HEK293T (cell line): Measurements from ENCODE around the gene SLAMF8.

ENCODE experiments used
- CTCF ChIA-PET: fragments of 350-600 bp; formaldehyde crosslinking; extraction: SDS; loops from one replicate; lab custom pipeline; 2021; ENCODE audit warnings: antibody characterized with exemption, inconsistent platforms; lab: Yijun Ruan, JAX
- POLR2A ChIA-PET: fragments of 350-600 bp; formaldehyde crosslinking; extraction: SDS; loops from one replicate; lab custom pipeline; 2020; ENCODE audit warnings: antibody characterized with exemption, inconsistent platforms; lab: Yijun Ruan, JAX
- DNase-seq: peaks from one replicate; pipeline ENCODE4 v3.0.0; 2012; ENCODE audit warnings: mixed read lengths; ENCODE audit errors: extremely low spot score
- ARNT ChIP-seq: fragments of 450-650 bp; IDR thresholded peaks from 2 replicates; pipeline ENCODE4 v1.6.1; 2017; ENCODE audit warnings: mild to moderate bottlenecking
- BHLHE40 ChIP-seq: fragments of 450-650 bp; IDR thresholded peaks from 2 replicates; pipeline ENCODE4 v1.6.1; 2016; ENCODE audit warnings: mild to moderate bottlenecking, moderate library complexity, borderline replicate concordance
- CTBP1 ChIP-seq: fragments of 450-650 bp; IDR thresholded peaks from 2 replicates; pipeline ENCODE4 v1.6.1; 2016; ENCODE audit warnings: borderline replicate concordance
- ELF4 ChIP-seq: fragments of 450-650 bp; IDR thresholded peaks from 2 replicates; pipeline ENCODE4 v1.6.1; 2017; ENCODE audit warnings: antibody characterized with exemption
- FOXA1 ChIP-seq: fragments of 450-650 bp; IDR thresholded peaks from 2 replicates; pipeline ENCODE4 v1.6.1; 2016; ENCODE audit warnings: mild to moderate bottlenecking
- FOXK2 ChIP-seq: fragments of 450-650 bp; IDR thresholded peaks from 2 replicates; pipeline ENCODE4 v1.6.1; 2016; ENCODE audit warnings: mild to moderate bottlenecking
- FOXM1 ChIP-seq: fragments of 450-650 bp; IDR thresholded peaks from 2 replicates; pipeline ENCODE4 v1.6.1; 2017; ENCODE audit warnings: mild to moderate bottlenecking, borderline replicate concordance
- HDGF ChIP-seq: fragments of 450-650 bp; IDR thresholded peaks from 2 replicates; pipeline ENCODE4 v1.6.1; 2017; ENCODE audit warnings: antibody characterized with exemption, borderline replicate concordance
- L3MBTL2 ChIP-seq: fragments of 450-650 bp; conservative IDR thresholded peaks from 2 replicates; pipeline ENCODE4 v1.6.1; 2016; ENCODE audit warnings: mild to moderate bottlenecking
- LEF1 ChIP-seq: fragments of 450-650 bp; IDR thresholded peaks from 2 replicates; pipeline ENCODE4 v1.6.1; 2017; ENCODE audit warnings: mild to moderate bottlenecking, borderline replicate concordance
- NFRKB ChIP-seq: fragments of 450-650 bp; IDR thresholded peaks from 2 replicates; pipeline ENCODE4 v1.6.1; 2016; ENCODE audit warnings: mild to moderate bottlenecking, moderate library complexity
- PKNOX1 ChIP-seq: fragments of 450-650 bp; IDR thresholded peaks from 2 replicates; pipeline ENCODE4 v1.6.1; 2016
- SP1 ChIP-seq: fragments of 450-650 bp; IDR thresholded peaks from 2 replicates; pipeline ENCODE4 v1.6.1; 2017
- SUZ12 ChIP-seq: fragments of 450-650 bp; IDR thresholded peaks from 2 replicates; pipeline ENCODE4 v1.6.1; 2016; ENCODE audit warnings: mild to moderate bottlenecking
- TARDBP ChIP-seq: fragments of 450-650 bp; IDR thresholded peaks from 2 replicates; pipeline ENCODE4 v1.6.1; 2016
- ZNF384 ChIP-seq: fragments of 450-650 bp; IDR thresholded peaks from 2 replicates; pipeline ENCODE4 v1.6.1; 2016

The SLAMF8 gene

GRCh38 chr1:159829822-159830465, 3.3 kb downstream of the SLAMF8 start:
- POLR2A ChIA-PET: no interaction called here
- CTCF ChIA-PET: interaction anchor here (0.6 to 1.4 kb wide), 3 partner anchors 31 to 200 kb away, joined by 3 to 4 read pairs (median 3); no protein-coding TSS in a partner anchor
- TF ChIP-seq SUZ12 (no peak), CTBP1 (no peak), LEF1 (no peak), ZNF384 (no peak), ARNT (no peak)
- DNase-seq: no peak

- ChIA-PET CTCF (no interaction called here), POLR2A (no interaction called here)
- no peak for TF ChIP-seq SUZ12
- TF ChIP-seq NFRKB: no peak
- no peak for TF ChIP-seq L3MBTL2
- TF ChIP-seq CTBP1: no peak
- no peak for TF ChIP-seq PKNOX1
- no peak for TF ChIP-seq ARNT
- no peak for TF ChIP-seq ZNF384
- no peak for TF ChIP-seq FOXK2
- TF ChIP-seq FOXA1: no peak
- no peak for TF ChIP-seq HDGF
- TF ChIP-seq TARDBP: no peak
- TF ChIP-seq BHLHE40: no peak
- no peak for TF ChIP-seq LEF1
- TF ChIP-seq ELF4: no peak
- TF ChIP-seq FOXM1: no peak
- TF ChIP-seq SP1: no peak
- DNase-seq: no peak
Observed at GRCh38 chr1:159830722-159831121, 4.0 kb downstream of the SLAMF8 start.

GRCh38 chr1:159831412-159832141, 4.9 kb downstream of the SLAMF8 start:
- ChIA-PET POLR2A (interaction anchor here (0.8 kb wide), 1 partner anchor 273 kb away, joined by 4 read pairs; no protein-coding TSS in a partner anchor), CTCF (no interaction called here)
- TF ChIP-seq ZNF384: no peak
- TF ChIP-seq HDGF: no peak
- TF ChIP-seq BHLHE40: no peak
- TF ChIP-seq FOXM1: no peak
- TF ChIP-seq SP1: no peak
- TF ChIP-seq SUZ12: no peak
- no peak for TF ChIP-seq PKNOX1
- no peak for TF ChIP-seq L3MBTL2
- no peak for TF ChIP-seq ELF4
- TF ChIP-seq ARNT: no peak
- TF ChIP-seq LEF1: no peak
- TF ChIP-seq CTBP1: no peak
- no peak for TF ChIP-seq FOXK2
- TF ChIP-seq NFRKB: no peak
- TF ChIP-seq FOXA1: no peak
- DNase-seq: no peak

- ChIA-PET CTCF (no interaction called here), POLR2A (no interaction called here)
- no peak for TF ChIP-seq SUZ12
- no peak for TF ChIP-seq LEF1
- no peak for TF ChIP-seq FOXM1
- DNase-seq: no peak
Observed at GRCh38 chr1:159832309-159832708, 5.6 kb downstream of the SLAMF8 start.

- DNase-seq: no peak
- ChIA-PET CTCF (no interaction called here), POLR2A (no interaction called here)
- no peak for TF ChIP-seq SP1
- TF ChIP-seq FOXA1: no peak
- no peak for TF ChIP-seq FOXK2
- TF ChIP-seq L3MBTL2: no peak
- no peak for TF ChIP-seq NFRKB
- no peak for TF ChIP-seq BHLHE40
Observed at GRCh38 chr1:159835356-159835755, 8.7 kb downstream of the SLAMF8 start.

GRCh38 chr1:159835862-159836525, 9.3 kb downstream of the SLAMF8 start:
- POLR2A ChIA-PET: no interaction called here
- no peak for DNase-seq
- CTCF ChIA-PET: no interaction called here
- TF ChIP-seq TARDBP (no peak), CTBP1 (no peak), LEF1 (no peak), HDGF (no peak), SUZ12 (no peak), NFRKB (no peak), SP1 (no peak)
